PC-3 (cell line): ENCODE results near the gene UBASH3A. TPM values are rescaled to one million over a fixed set of nuclear protein-coding genes. Genes with fewer than 3 reads are reported as not detected.

Source experiments
- ATAC-seq: fragments of 200-7000 bp; cut with Tn5 transposase; 2 replicates; pipeline ENCODE4 v1.9.1; 2020; ENCODE audit warnings: mild to moderate bottlenecking, moderate library complexity
- BruUV-seq: library from RNA; stranded (reverse); fragments of 400-500 nt; replicated peaks from 2 replicates; lab custom pipeline; 2021; lab: Mats Ljungman, UMichigan
- CTCF ChIA-PET: fragments of 300-600 bp; sonication (Branson Sonifier 250); formaldehyde crosslinking; loops from one replicate; lab custom pipeline; 2022; ENCODE audit warnings: antibody characterized with exemption; lab: Charles Lee
- POLR2A ChIA-PET: fragments of 300-600 bp; sonication (Branson Sonifier 250); formaldehyde crosslinking; loops from one replicate; lab custom pipeline; 2022; ENCODE audit warnings: antibody characterized with exemption; ENCODE audit not compliant: unreplicated experiment; lab: Charles Lee
- DNase-seq: peaks from one replicate; pipeline ENCODE4 v3.0.0-alpha.2; 2015
- H2AFZ ChIP-seq: fragments of 300-600 bp; sonication (generic); 2 replicates; pipeline ENCODE4 v1.6.0; 2016; ENCODE audit warnings: antibody characterized with exemption, low read length
- H3F3A ChIP-seq: fragments of 300-600 bp; sonication (generic); one replicate; pipeline ENCODE4 v1.6.0; 2017; ENCODE audit warnings: antibody characterized with exemption, low read length, control low read depth, mild to moderate bottlenecking; ENCODE audit not compliant: unreplicated experiment
- H3K27ac ChIP-seq: fragments of 300-600 bp; sonication (generic); 2 replicates; pipeline ENCODE4 v1.5.1; 2016; ENCODE audit warnings: mild to moderate bottlenecking, low read length
- H3K27me3 ChIP-seq: fragments of 300-600 bp; sonication (generic); 2 replicates; pipeline ENCODE4 v1.6.1; 2016; ENCODE audit warnings: low read length, mixed read lengths
- H3K36me3 ChIP-seq: fragments of 300-600 bp; sonication (generic); 2 replicates; pipeline ENCODE4 v1.6.1; 2016; ENCODE audit warnings: low read depth, mixed run types, low read length, mixed read lengths
- H3K4me1 ChIP-seq: fragments of 300-600 bp; sonication (generic); 2 replicates; pipeline ENCODE4 v1.5.1; 2016; ENCODE audit warnings: low read length; ENCODE audit not compliant: insufficient read depth
- H3K4me2 ChIP-seq: fragments of 300-600 bp; sonication (generic); 2 replicates; pipeline ENCODE4 v1.6.0; 2016; ENCODE audit warnings: low read length
- H3K4me3 ChIP-seq: fragments of 300-600 bp; sonication (generic); 2 replicates; pipeline ENCODE4 v1.5.1; 2016; ENCODE audit warnings: mild to moderate bottlenecking, low read length, mixed read lengths
- H3K79me2 ChIP-seq: fragments of 300-600 bp; sonication (generic); 2 replicates; pipeline ENCODE4 v1.6.1; 2017; ENCODE audit warnings: low read length, mixed read lengths
- H3K9ac ChIP-seq: fragments of 300-600 bp; sonication (generic); 2 replicates; pipeline ENCODE4 v1.6.0; 2016; ENCODE audit warnings: mild to moderate bottlenecking, low read length
- H3K9me2 ChIP-seq: fragments of 300-600 bp; sonication (generic); replicated peaks from 2 replicates; pipeline ENCODE4 v1.6.1; 2016; ENCODE audit warnings: mixed run types, low read length, mixed read lengths
- H3K9me3 ChIP-seq: fragments of 300-600 bp; sonication (generic); 2 replicates; pipeline ENCODE4 v1.6.1; 2016; ENCODE audit warnings: low read length, mixed read lengths
- H4K20me1 ChIP-seq: fragments of 300-600 bp; sonication (generic); 2 replicates; pipeline ENCODE4 v1.6.1; 2016; ENCODE audit warnings: low read length, mixed read lengths
- EZH2 ChIP-seq: fragments of 300-600 bp; sonication (generic); IDR thresholded peaks from one replicate; pipeline ENCODE4 v1.6.1; 2017; ENCODE audit warnings: antibody characterized with exemption, mild to moderate bottlenecking, low read length; ENCODE audit not compliant: unreplicated experiment
- EZH2phosphoT487 ChIP-seq: fragments of 300-600 bp; sonication (generic); IDR thresholded peaks from 2 replicates; pipeline ENCODE4 v1.6.1; 2018; ENCODE audit warnings: mild to moderate bottlenecking, antibody characterized with exemption, low read length, borderline replicate concordance
- intact Hi-C: fragments of 100-400 bp; cut with micrococcal nuclease; formaldehyde crosslinking; loops from 2 replicates; pipeline ENCODE4 v1.9.0; 2023
- total RNA-seq: library from RNA; depleted of rRNA; stranded (reverse); fragments of >200 nt; gene quantifications from 2 replicates; pipeline ENCODE4 v1.2.3, GENCODE V29; 2014
- TF ChIP-seq, protein P1 (sequence below): fragments of 300-600 bp; sonication (generic); conservative IDR thresholded peaks from 2 replicates; pipeline ENCODE4 v1.5.1; 2017; ENCODE audit warnings: antibody characterized with exemption, low read depth, mild to moderate bottlenecking, low read length

UBASH3A gene
- total RNA-seq, 1 experiment from 2014 or later = 1.0 TPM

DNA sequence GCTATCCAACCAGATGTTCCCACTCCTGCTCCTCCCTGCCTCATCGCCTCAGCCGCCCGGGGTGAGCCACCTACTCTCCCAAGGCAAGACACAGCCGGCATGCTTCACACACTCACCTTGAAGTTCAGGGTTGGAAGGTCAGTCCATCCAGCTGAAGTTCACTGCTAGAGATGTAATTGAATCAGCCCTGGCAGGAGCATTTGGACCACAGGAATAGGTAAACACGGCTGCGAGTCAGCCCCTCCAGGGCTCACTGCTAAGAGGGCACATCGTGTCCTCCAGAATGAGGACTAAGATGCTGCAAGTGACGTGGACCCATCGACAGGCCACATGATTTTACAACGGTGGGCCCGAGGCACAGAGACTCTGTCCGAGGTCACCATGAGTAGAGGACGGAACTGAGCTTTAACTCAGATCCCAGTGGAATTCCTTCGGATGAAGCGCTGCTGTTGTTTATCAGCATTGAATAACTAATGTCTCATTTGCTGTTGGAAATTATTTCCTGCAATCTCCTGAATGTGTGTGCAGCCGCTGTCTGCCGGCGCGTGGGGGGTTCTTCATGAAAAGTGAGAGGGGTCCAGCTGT, 50.4 kb downstream of the UBASH3A start:
- Histone ChIP-seq H3K9me3 (no peaks in the 10 kb centered on the region), H3K4me2 (no peak overlapping the region), H3K79me2 (no peaks in the 10 kb centered on the region), H3K9ac (no peak overlapping the region), H3K27ac (no peak overlapping the region), H3K36me3 (no peaks in the 10 kb centered on the region), H3F3A (no peaks in the 10 kb centered on the region), H3K4me3 (no peak overlapping the region), H3K9me2 (no peaks in the 10 kb centered on the region), H4K20me1 (no peaks in the 10 kb centered on the region), H3K4me1 (peaks cover 3% of the 10 kb centered on the region), H3K27me3 (no peaks in the 10 kb centered on the region), H2AFZ (no peak overlapping the region)
- ATAC-seq = no peak
- ChIA-PET POLR2A (no interaction called here), CTCF (no interaction called here)
- no TSS peak for BruUV-seq
- TF ChIP-seq EZH2phosphoT487 (no peak), EZH2 (no peak)
- TF ChIP-seq, protein P1, sequence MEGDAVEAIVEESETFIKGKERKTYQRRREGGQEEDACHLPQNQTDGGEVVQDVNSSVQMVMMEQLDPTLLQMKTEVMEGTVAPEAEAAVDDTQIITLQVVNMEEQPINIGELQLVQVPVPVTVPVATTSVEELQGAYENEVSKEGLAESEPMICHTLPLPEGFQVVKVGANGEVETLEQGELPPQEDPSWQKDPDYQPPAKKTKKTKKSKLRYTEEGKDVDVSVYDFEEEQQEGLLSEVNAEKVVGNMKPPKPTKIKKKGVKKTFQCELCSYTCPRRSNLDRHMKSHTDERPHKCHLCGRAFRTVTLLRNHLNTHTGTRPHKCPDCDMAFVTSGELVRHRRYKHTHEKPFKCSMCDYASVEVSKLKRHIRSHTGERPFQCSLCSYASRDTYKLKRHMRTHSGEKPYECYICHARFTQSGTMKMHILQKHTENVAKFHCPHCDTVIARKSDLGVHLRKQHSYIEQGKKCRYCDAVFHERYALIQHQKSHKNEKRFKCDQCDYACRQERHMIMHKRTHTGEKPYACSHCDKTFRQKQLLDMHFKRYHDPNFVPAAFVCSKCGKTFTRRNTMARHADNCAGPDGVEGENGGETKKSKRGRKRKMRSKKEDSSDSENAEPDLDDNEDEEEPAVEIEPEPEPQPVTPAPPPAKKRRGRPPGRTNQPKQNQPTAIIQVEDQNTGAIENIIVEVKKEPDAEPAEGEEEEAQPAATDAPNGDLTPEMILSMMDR = no peak
- no peak for DNase-seq
- intact Hi-C loops = no loop called here

DNA sequence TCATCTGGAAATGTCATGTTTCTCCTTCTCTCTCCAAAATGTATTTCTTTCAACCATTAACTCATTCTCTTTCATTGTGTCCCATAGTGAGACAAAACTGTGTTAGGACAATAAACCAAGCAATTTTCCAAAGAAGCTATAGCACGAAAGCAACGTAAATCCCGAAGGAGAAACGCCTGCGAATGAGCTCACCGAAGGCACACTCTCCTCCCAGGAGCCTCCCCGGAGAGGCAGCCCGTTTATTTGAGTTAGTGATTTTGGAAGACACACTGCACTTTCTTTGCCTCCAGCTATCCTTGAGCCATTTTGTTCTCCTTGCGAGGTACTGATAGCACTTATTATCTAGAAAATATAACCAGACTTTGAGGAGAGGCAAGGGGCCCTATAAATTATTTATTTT, 51.1 kb downstream of the UBASH3A start:
- peaks cover under 1% of the 10 kb centered on the region for H3K4me1 ChIP-seq
- H3K4me3 ChIP-seq = no peak overlapping the region
- no peaks in the 10 kb centered on the region for H4K20me1 ChIP-seq
- ATAC-seq = no peak
- DNase-seq = no peak
- no peak overlapping the region for H2AFZ ChIP-seq
- no peaks in the 10 kb centered on the region for H3K9me3 ChIP-seq
- BruUV-seq = no TSS peak
- no peak overlapping the region for H3K4me2 ChIP-seq
- ChIA-PET POLR2A (no interaction called here), CTCF (no interaction called here)
- TF ChIP-seq EZH2 (no peak), EZH2phosphoT487 (no peak)
- TF ChIP-seq, protein P1 = no peak
- no peak overlapping the region for H3K27ac ChIP-seq
- H3K9ac ChIP-seq = no peak overlapping the region
- H3K36me3 ChIP-seq = no peaks in the 10 kb centered on the region
- no peaks in the 10 kb centered on the region for H3K9me2 ChIP-seq
- no peaks in the 10 kb centered on the region for H3K79me2 ChIP-seq
- H3K27me3 ChIP-seq = no peaks in the 10 kb centered on the region
- no peaks in the 10 kb centered on the region for H3F3A ChIP-seq
- intact Hi-C loops = no loop called here

DNA sequence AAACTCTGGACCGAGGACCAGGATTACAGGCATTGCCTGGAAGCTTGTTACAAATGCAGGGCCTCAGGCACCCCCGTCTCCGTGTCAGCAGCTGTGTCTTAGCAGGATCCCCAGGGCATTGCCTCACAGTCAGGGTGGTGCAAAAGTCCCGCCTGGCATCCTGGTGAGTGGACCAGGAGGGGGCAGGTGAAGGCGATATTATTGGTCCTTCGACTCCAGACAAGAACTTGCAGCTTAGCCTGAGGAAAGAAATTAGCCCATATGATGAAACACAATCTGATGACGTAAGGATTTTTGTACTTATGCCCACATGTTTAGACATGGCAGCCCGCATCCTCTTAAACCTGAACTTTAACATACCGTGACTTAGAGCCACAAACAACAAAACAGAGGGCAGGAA, 51.5 kb downstream of the UBASH3A start:
- DNase-seq (no peak), ATAC-seq (no peak)
- H3F3A ChIP-seq = no peaks in the 10 kb centered on the region
- H3K9me2 ChIP-seq = no peaks in the 10 kb centered on the region
- no peak overlapping the region for H3K27ac ChIP-seq
- H3K9ac ChIP-seq = no peak overlapping the region
- intact Hi-C loops = no loop called here
- ChIA-PET CTCF (no interaction called here), POLR2A (no interaction called here)
- H4K20me1 ChIP-seq = no peaks in the 10 kb centered on the region
- H2AFZ ChIP-seq = no peak overlapping the region
- no peak overlapping the region for H3K4me3 ChIP-seq
- H3K9me3 ChIP-seq = no peaks in the 10 kb centered on the region
- no TSS peak for BruUV-seq
- TF ChIP-seq, protein P1 = no peak
- TF ChIP-seq EZH2phosphoT487 = no peak
- TF ChIP-seq EZH2 = no peak
- no peaks in the 10 kb centered on the region for H3K79me2 ChIP-seq
- H3K4me1 ChIP-seq = no peaks in the 10 kb centered on the region; the same call in 1 of the 2 replicates
- H3K36me3 ChIP-seq = no peaks in the 10 kb centered on the region
- no peak overlapping the region for H3K4me2 ChIP-seq
- H3K27me3 ChIP-seq = no peaks in the 10 kb centered on the region
